ENCODE data around the gene CHI3L1.

CHI3L1 gene

DNA sequence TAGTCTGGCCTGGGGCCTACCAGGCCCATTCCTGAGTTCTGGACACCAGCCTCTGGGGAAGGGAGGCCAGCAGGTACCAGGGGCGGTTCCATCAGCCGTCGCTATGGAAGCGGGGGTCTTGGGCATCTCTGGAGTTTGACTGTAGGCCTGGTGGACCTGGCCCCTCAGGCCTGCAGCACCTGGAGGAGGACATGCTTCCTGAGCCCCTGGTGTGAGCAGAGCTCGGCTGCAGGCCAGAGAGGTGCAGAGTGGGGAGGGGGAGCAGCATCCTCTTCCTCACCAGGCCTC, 18.6 kb downstream of the CHI3L1 start:
- no peak for DNase-seq (ENCODE audit: low read depth)

DNA sequence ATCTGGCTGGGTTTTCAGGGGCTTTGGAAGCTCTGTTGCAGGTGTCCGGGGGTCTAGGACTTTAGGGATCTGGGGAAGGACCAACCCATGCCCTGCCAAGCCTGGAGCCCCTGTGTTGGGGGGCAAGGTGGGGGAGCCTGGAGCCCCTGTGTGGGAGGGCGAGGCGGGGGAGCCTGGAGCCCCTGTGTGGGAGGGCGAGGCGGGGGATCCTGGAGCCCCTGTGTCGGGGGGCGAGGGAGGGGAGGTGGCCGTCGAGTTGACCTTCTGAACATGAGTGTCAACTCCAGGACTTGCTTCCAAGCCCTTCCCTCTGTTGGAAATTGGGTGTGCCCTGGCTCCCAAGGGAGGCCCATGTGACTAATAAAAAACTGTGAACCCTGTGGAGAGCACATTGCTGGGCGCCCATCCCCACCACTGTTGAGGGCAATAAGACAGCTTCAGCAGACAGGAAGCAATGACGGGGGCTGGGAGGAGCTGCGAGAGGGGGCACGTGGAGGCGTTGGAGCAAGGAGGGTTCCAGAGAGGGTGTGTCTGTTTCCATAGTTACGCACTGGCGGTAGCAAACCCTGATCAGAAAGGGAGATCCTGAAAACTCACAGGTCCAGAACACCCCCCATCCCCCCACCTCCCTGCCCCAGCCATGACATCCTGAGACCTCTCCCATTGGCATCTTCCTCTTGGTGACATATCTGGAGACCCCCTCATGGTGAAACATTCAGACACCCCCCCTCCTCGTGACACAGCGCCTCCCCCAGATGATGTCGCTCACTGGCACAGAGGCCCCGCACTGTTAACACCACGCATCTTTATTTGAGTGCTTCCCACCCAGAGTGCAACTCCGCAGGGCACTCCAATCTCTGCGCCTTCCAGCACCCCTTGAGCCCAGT, 19.2 kb downstream of the CHI3L1 start:
- no peak for DNase-seq (ENCODE audit: low read depth)

DNA sequence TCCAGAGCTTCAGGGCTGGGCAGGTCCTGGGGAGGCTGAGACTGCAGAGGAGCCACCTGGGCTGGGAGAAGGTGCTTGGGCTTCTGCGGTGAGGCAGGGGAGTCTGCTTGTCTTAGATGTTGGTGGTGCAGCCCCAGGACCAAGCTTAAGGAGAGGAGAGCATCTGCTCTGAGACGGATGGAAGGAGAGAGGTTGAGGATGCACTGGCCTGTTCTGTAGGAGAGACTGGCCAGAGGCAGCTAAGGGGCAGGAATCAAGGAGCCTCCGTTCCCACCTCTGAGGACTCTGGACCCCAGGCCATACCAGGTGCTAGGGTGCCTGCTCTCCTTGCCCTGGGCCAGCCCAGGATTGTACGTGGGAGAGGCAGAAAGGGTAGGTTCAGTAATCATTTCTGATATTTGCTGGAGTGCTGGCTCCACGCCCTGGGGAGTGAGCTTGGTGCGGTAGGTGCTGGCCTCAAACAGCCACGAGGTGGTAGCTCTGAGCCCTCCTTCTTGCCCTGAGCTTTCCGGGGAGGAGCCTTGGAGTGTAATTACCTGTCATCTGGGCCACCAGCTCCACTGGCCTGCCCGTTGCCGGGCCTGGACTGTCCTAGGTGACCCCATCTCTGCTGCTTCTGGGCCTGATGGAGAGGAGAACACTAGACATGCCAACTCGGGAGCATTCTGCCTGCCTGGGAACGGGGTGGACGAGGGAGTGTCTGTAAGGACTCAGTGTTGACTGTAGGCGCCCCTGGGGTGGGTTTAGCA, 20.1 kb downstream of the CHI3L1 start:
- no peak for DNase-seq (ENCODE audit: low read depth)

DNA sequence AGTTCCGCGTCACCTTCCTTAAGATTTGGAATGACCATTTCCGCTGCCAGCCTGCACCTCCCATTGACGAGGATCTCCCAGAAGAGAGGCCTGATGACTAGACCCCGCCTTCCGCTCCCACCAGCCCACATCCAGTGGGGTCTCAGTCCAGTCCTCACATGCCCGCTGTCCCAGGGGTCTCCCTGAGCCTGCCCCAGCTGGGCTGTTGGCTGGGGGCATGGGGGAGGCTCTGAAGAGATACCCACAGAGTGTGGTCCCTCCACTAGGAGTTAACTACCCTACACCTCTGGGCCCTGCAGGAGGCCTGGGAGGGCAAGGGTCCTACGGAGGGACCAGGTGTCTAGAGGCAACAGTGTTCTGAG, 20.7 kb downstream of the CHI3L1 start:
- no peak for DNase-seq (ENCODE audit: low read depth)

DNA sequence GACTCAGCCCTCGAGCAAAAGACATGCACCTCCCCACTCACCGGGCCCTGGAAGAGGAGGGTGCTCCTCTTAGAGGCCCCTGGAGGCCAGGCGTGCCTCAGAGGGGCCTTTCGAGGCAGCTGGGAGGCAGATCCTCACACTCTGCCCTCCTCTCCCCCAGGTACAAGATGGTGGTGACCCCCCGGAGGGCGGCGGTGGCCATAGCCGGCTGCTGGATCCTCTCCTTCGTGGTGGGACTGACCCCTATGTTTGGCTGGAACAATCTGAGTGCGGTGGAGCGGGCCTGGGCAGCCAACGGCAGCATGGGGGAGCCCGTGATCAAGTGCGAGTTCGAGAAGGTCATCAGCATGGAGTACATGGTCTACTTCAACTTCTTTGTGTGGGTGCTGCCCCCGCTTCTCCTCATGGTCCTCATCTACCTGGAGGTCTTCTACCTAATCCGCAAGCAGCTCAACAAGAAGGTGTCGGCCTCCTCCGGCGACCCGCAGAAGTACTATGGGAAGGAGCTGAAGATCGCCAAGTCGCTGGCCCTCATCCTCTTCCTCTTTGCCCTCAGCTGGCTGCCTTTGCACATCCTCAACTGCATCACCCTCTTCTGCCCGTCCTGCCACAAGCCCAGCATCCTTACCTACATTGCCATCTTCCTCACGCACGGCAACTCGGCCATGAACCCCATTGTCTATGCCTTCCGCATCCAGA, 21.3 kb downstream of the CHI3L1 start:
- DNase-seq (ENCODE audit: low read depth) = no peak

DNA sequence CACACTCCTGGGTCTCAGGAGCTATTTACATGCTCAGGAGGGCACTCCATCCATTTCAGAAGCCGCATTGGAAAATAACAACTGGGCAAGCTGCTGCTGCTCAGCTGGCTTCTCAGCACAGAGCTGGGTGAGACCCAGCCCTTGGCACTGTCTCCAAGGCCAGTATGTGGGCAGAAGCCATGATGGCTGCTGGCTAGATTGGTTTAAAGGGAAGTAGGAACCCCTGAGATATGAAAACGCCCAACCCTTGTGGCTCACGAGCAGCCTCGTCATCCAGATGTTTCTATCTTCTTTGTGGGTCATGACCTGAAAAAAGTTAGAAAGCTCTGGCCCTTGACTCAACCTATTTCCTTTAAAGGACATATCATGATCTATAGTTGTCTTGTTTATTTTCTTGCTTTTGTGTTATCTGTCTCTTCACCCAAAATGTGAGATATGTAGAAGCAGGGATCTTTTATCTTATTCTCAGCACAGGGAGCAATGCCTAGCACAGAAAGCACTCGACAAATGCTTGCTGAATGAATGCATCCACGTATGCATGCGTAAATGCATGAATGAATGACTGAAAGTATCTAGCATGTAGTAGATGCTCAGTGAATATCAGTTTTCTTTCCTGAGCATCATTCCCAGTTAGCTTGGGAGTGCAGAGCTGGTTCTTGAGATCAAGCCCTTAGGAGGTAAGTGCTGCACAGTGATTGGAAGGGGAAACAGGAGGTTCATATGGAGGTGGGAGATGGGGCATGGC, 22.4 kb downstream of the CHI3L1 start:
- DNase-seq (ENCODE audit: low read depth) = no peak

DNA sequence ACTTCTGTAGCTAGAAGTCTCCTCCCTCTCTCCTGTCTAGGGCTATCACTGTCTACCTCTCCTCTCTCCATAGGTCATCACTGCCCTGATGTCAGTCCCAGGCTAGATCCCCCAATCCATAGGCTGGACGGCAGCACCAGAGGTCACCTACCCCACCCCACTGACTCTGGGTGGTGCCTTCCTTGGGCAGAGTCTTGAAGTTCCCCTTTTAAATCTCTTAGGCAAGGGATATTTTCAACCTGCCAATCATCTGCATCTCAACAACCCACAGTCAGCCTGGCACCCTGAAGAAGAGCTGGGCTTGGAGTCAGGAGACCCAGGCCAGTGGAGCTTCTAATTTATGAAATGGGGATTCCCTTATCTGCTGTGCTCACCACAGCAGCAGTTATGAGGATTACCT, 24.1 kb downstream of the CHI3L1 start:
- DNase-seq (ENCODE audit: low read depth) = no peak

DNA sequence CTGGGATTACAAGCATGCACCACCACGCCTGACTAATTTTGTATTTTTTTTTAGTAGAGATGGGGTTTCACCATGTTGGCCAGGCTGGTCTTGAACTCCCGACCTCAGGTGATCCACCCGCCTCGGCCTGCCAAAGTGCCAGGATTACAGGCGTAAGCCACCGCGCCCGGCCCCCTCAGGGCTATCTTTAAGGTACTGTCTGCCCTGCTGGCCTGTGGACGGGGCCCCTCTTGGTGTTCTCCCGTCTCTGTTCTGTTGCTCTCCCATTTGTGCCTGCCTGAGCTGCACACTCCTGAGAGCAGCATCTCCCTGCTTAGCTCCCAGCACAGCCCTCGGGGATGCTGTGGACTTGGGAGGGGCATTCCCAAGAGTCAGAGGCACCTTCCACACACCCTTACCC, 24.8 kb downstream of the CHI3L1 start:
- DNase-seq (ENCODE audit: low read depth) = no peak

DNA sequence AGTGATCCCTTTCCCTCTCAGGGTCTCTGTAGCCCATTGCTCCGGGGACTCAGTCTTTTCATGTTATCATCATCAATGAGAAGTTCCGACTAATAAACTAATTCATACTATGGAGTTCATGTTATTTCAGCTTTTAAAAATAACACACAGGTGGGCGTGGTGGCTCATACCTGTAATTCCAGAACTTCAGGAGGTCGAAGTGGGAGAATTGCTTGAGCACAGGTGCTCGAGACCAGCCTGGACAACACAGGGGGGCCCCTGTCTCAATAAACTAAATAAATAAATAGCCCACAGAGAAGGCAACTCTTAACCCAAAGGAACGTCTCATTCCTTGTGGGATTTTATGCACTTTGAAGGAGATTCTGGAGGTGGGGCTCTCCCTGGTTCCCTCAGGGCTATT, 25.3 kb downstream of the CHI3L1 start:
- DNase-seq (ENCODE audit: low read depth) = no peak

DNA sequence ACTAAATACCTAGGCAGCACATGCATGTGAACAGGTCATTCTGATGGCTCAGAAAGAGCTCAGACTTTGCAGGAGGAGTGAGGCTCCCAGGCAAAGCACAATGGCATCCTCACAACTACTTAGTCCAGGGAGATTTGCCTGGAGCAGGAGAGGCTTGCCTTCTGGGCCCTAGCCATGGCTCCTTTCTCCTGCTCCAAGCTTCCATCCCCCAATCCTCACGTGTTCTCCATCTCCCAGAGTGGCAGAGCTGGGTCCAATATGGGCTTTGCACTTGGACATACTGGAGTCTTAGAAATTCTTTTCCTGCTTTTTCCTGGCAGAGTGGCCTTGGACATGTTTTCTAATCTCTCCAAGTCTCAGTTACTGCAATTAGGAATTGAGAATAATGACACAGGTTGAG, 26.7 kb downstream of the CHI3L1 start:
- no peak for DNase-seq (ENCODE audit: low read depth)

DNA sequence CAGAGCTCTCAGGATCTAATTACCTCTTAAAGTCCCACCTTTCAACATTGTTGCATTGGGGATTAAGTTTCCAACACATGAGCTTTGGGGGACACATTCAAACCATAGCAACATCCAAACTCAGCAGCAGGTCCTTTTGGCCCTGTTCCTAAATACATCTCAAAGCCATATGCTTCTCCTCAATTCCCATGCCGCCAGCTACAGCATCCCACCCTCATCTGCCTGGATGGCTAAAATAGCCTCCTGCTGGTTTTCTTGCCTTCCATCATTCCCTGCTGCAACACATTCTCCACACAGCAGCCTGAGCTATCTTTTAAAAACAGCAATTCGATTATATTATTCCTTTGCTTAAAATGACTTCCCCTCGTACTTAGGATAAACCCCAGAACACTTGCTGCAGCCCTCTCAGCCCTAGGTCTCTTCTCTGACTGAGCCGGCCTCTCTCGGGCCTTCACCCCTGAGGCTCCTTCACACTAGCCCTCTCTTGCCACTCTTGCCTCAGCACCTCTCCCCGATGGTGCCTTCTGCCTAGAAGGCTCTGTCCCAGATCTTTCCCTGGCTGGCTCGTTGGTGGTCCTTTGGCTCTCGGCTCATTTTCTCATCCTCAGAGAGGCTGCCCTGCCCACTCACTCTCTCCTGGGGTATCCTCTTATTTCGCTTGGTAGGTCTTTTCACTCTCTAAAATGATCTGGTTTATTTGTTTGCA, 27.4 kb downstream of the CHI3L1 start:
- no peak for DNase-seq (ENCODE audit: low read depth)

DNA sequence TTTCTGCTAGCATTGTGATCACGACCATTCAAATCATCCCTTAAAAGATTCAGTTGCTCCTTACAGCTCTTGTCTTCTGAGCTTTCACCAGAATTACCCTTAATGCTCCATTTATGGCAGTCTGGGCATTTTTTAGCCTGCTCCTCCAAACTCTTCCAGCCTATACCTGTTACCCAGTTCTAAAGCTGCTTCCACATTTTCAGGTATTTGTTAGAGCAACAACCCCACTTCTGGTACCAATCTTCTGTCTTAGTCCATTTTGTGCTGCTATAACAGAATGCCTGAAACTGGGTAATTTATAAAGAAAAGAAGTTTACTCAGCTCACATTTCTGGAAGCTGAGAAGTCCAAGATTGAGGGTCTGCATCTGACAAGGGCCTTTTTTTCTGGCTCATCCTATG, 28.1 kb downstream of the CHI3L1 start:
- DNase-seq (ENCODE audit: low read depth) = no peak

DNA sequence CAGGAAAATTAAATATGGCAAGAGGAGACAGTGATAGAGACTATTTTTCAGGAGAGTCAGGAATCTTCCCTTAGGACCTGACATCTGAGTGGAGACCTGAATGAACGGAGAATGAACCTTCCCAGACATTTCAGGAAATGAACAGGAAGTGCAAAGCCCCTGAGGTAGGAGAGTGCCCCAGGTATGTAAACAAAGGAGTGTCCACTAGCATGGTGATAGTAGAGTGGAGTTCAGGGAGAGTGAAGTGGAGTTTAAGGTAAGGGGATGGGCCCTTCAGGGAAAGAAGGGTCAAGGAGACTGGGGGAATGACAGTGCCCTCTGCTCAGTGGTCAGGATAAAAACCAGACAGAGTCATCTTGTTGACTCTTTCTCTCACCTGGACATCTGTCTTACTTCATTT, 30.2 kb downstream of the CHI3L1 start:
- DNase-seq (ENCODE audit: low read depth) = no peak

DNA sequence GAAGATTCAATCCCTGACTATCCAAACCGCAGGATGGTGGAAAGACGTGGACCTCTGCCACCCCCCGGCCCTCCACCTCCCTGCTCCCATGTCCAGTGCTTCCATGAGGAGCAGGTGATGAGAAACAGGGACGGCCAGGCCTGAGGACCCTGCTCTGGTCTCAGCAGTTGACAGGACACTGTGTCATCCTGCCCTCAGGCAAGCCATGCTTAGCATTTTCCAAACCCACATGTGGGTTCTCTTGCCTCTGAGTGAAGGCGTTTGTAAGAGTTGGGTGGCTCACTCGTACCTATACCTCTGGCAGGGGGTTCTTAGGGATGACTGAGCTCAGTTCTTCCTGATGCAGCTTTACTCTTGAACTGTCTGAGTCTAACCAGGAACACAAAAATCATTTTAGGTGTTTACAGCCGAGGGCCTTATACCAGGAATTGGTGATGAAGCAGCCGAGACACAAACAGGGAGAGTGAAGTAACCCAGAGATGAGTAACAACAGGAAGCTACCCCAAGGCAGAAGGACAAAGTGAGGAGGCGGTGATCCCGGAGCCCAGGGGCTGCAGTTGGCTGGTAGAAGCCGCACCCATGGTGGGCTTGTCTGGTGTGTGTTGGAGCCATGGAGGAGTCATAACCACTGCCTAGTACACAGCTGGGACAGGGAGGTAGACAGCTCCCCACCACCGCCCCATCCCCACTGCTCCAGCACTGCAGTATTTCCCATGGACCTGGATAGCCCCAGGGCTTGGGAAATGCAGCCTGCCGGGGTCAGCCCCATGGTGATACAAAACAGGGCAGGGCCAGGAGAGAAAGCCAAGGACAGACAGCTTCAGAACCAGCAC, 32.3 kb downstream of the CHI3L1 start:
- DNase-seq (ENCODE audit: low read depth) = no peak

DNA sequence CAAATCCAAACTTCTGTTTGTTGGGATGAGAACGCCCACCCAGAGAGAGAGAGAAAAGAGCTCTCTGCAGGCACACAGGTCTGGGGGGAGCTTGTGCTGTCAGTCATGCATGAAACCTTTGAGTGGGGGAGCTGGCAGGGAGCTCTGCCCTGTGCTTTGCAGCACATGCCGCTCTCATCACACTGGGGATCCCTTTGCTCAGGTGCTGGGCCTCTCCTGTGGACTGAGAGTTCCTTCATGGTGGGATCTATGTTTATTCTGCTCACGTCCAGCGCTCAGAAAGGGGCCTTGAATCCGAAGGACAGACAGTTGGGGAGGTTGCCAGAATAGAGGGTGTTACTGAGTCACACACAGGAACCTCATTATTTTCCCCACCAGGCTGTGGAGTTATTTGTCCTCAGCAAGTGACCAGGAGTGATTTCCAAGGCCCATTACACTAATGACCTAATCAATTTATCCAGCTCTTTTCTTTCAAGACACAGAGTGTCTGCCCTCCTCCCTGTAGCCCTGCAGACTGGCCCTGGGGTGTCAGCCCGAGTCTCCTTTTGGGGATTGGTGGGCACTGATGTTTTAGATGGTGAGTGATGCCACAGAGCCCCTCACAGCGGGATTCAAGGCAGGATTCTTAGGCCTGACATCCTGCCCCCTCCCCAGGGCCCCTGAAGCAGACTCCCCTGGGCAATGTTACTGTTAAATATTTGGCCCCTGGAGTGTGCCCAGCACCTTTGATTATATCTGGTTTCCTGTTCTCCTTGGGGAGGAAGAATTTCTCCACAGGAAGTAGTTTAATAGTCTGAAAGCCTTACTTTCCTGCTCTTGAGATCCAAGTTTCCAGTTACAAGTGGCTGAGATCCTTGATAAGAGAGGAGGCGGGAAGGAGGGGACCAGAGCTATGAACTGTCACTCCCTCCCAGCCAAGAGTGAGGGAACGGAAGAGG, 33.2 kb downstream of the CHI3L1 start:
- DNase-seq (ENCODE audit: low read depth) = no peak

DNA sequence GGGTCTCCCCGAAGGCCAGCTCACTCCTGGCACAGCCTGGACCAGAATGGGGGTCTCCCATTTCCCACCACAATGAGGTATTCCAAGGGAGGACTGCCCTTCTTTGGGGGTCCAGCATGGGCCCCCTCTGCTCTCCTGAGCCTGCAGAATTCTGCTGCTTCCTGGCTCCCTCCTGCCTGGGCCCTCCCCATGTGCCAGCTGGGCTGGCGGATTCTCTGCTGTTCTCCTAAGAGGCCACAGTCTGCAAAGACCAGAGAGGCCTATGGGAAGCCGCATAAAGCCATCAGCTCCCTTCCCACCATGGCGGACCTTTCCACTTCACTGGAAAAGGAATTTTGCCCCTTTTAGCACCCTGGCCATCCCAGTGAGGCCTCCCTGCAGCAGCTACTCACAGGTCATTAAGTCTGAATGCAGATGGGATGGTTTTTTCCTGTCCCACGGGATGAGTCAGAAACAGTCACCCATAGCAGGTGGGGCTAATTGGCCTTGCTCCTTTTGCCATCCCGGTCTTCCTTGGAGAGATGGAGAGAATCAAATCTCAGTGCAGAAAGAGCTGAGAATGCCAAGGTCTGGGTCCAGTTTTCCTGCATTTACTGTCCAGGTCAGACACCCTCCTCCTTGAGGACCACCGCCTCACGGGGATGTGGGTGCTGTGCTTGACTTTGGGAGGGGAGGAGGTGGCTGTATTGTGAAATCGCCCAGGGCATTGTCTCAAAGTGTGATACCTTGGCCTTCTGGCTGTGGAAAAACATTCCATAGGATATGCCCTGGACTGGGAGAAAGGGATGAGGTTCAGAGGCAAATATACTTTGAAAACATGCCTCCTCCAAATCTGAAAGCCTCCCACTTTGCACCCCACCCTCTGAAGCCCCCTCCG, 34.1 kb downstream of the CHI3L1 start:
- DNase-seq (ENCODE audit: low read depth) = no peak

DNA sequence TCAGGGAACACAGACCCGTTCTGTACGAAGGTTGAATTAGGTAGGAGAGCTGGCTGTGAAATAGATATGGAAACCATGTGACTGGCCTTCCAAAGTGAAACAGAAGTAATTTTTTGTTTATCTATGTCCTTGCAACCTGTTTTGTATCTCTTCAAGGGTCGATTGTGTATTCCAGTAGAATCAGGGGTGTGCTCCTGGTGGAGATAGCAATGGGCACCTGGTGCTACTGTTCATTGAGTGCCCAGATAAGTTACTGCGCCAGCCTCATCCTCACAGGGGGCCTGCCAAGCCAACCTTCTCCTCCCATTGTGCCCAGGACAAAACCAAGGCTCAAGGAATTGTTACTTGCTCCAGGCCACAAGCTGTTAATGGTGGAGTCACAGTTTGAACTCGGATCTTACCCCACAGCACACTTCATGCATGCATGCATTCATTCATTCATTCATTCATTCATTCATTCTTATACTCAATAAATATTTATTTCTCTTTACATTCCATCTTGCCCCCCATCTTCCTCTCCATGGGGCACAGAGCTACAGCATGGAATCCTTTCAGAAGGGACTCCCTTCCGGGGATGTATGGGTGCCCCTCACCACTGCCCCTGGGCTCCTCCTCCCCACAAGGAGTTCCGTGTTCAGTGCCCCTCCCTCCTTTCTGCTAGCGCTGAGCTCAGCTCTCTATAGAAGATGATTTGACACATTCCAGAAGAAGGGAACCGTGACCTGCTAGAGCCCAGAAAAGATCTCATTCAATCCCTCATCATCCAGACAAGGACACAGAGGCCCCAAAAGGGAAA, 34.9 kb downstream of the CHI3L1 start:
- DNase-seq (ENCODE audit: low read depth) = no peak
